ENCODE measurements around the gene CCT6A.
"Not testable (repeated sequence)": the region's sequence is repeated elsewhere in the genome, so short reads cannot be mapped to it uniquely, and the experiment has no call there.

The CCT6A gene

GRCh38 chr7:56053379-56053778 is 1.8 kb downstream of the CCT6A start:
- DNase-seq: no peak

- no peak for DNase-seq
These were observed 2.4 kb downstream of the CCT6A start for GRCh38 chr7:56053993-56054392.

- peak; percentile 77 for DNase-seq
These were observed 10.8 kb downstream of the CCT6A start for GRCh38 chr7:56062382-56062781.

GRCh38 chr7:56063500-56063881 is 11.9 kb downstream of the CCT6A start:
- DNase-seq: no peak

GRCh38 chr7:56063882-56064625 is 12.5 kb downstream of the CCT6A start, which contains the start of gene SUMF2:
SUMF2 (plus strand) TSS chr7:56064286; CDS start chr7:56064312, 26 bp downstream.
- DNase-seq: peak; percentile 85

- not testable (repeated sequence) for DNase-seq
These were observed 14.8 kb downstream of the CCT6A start for GRCh38 chr7:56066376-56066775.

GRCh38 chr7:56074371-56074791 is 22.8 kb downstream of the CCT6A start:
- DNase-seq: peak; percentile 73

GRCh38 chr7:56077681-56078080 is 26.1 kb downstream of the CCT6A start:
- DNase-seq: no peak

GRCh38 chr7:56078196-56078595 is 26.6 kb downstream of the CCT6A start:
- no peak for DNase-seq

- DNase-seq: peak; percentile 52
These were observed 28.1 kb downstream of the CCT6A start for GRCh38 chr7:56079450-56080185.

GRCh38 chr7:56080726-56081435 is 29.3 kb downstream of the CCT6A start:
- not testable (repeated sequence) for DNase-seq

- no peak for DNase-seq
These were observed 30.2 kb downstream of the CCT6A start for GRCh38 chr7:56081626-56082340.

GRCh38 chr7:56083150-56083785 is 31.7 kb downstream of the CCT6A start:
- no peak for DNase-seq

GRCh38 chr7:56086761-56087160 is 35.2 kb downstream of the CCT6A start:
- DNase-seq: no peak

GRCh38 chr7:56087445-56087844 is 35.9 kb downstream of the CCT6A start:
- no peak for DNase-seq

GRCh38 chr7:56091591-56091990 is 40.0 kb downstream of the CCT6A start:
- DNase-seq: no peak

GRCh38 chr7:56092388-56092787 is 40.8 kb downstream of the CCT6A start:
- not testable (repeated sequence) for DNase-seq

GRCh38 chr7:56092789-56093531 is 41.4 kb downstream of the CCT6A start, which contains the start of gene PHKG1:
PHKG1 (minus strand) TSS chr7:56092952; CDS start chr7:56088941, 4,011 bp downstream.
- DNase-seq: peak; percentile 80

GRCh38 chr7:56097700-56098099 is 46.1 kb downstream of the CCT6A start:
- DNase-seq: peak; percentile 94

- not testable (repeated sequence) for DNase-seq
These were observed 46.8 kb downstream of the CCT6A start for GRCh38 chr7:56098187-56099008.
